Left renal cortex interstitium (tissue), 4 donors: ENCODE data around the gene MAGI1. TPM values are rescaled to one million over a fixed set of nuclear protein-coding genes. Genes with fewer than 3 reads are reported as not detected.
A peak's percentile ranks its signal among the peaks of the same experiment; 100 is the strongest.
"Not testable (repeated sequence)": the region's sequence is repeated elsewhere in the genome, so short reads cannot be mapped to it uniquely, and the experiment has no call there.

ENCODE experiments used
- DNase-seq, 4 donors: peaks; one replicate each; pipeline ENCODE4 v3.0.0-alpha.2; 2013; ENCODE audit warnings: low read depth in 4 of 4, low spot score in 2 of 4, missing footprints in 1 of 4
- polyA plus RNA-seq, 4 donors: library from polyadenylated mRNA; unstranded; fragments of 120-200 nt; gene quantifications; one replicate each; pipeline ENCODE4 v1.2.1, GENCODE V29; 2013; ENCODE audit not compliant: insufficient read length in 4 of 4

MAGI1 gene
- polyA plus RNA-seq, 4 donors = 26.2 to 34.5 (median 28.6) TPM

- DNase-seq = no peak
These were observed 2.4 kb upstream of the MAGI1 start for GRCh38 chr3:66041116-66041515.

GRCh38 chr3:66039590-66039887 lies 821 bp upstream of the MAGI1 start:
- DNase-seq = no peak

GRCh38 chr3:66038384-66038725 lies 363 bp downstream of the MAGI1 start:
- peak in 1 of 4 donors; percentile 43 for DNase-seq

- DNase-seq = no peak
These were observed 740 bp downstream of the MAGI1 start for GRCh38 chr3:66037986-66038369.

GRCh38 chr3:66037330-66037985 lies 1.3 kb downstream of the MAGI1 start:
- no peak for DNase-seq

GRCh38 chr3:66036586-66037148 lies 2.1 kb downstream of the MAGI1 start:
- DNase-seq = no peak

GRCh38 chr3:66035763-66036477 lies 2.8 kb downstream of the MAGI1 start:
- no peak for DNase-seq

- no peak for DNase-seq
These were observed 5.2 kb downstream of the MAGI1 start for GRCh38 chr3:66033241-66034138.

- no peak for DNase-seq
These were observed 7.5 kb downstream of the MAGI1 start for GRCh38 chr3:66031102-66031698.

GRCh38 chr3:66029443-66029842 lies 9.3 kb downstream of the MAGI1 start:
- DNase-seq = no peak

GRCh38 chr3:66029014-66029413 lies 9.7 kb downstream of the MAGI1 start:
- no peak for DNase-seq

GRCh38 chr3:66028457-66028856 lies 10.3 kb downstream of the MAGI1 start:
- no peak for DNase-seq

GRCh38 chr3:66027099-66027498 lies 11.6 kb downstream of the MAGI1 start:
- not testable (repeated sequence) for DNase-seq

GRCh38 chr3:66023738-66024385 lies 14.9 kb downstream of the MAGI1 start:
- DNase-seq = no peak

GRCh38 chr3:66023229-66023628 lies 15.5 kb downstream of the MAGI1 start:
- no peak for DNase-seq

GRCh38 chr3:66021731-66022131 lies 17.0 kb downstream of the MAGI1 start:
- DNase-seq = no peak

GRCh38 chr3:66019896-66020295 lies 18.8 kb downstream of the MAGI1 start:
- no peak for DNase-seq

- no peak for DNase-seq
These were observed 20.4 kb downstream of the MAGI1 start for GRCh38 chr3:66018057-66019033.

- no peak for DNase-seq
These were observed 21.1 kb downstream of the MAGI1 start for GRCh38 chr3:66017591-66017990.
